Measurements from ENCODE around the gene MLLT3. TPM values are rescaled to one million over a fixed set of nuclear protein-coding genes. Genes with fewer than 3 reads are reported as not detected.

Gene MLLT3
- total and polyA plus RNA-seq, 2 experiments from 2014 or later: 7.1 to 11.9 TPM

GRCh38 chr9:20377790-20378189 is 244.5 kb downstream of the MLLT3 start:
- TF ChIP-seq EZH2phosphoT487 (IDR thresholded peaks at IDR 0.05; ENCODE audit: insufficient read depth, low read depth): no peak
- no peak for TF ChIP-seq EZH2 (IDR thresholded peaks at IDR 0.05; ENCODE audit: insufficient read depth, poor library complexity, severe bottlenecking)
- no peaks in the 10 kb centered on the region for H3K79me2 ChIP-seq (ENCODE audit: insufficient read depth)

GRCh38 chr9:20376731-20377375 is 245.4 kb downstream of the MLLT3 start:
- DNase-seq: no peak
- 85 to 92% methylated on average over 4 of the region's 4 CpGs for WGBS, 2 experiments (ENCODE audit: low coverage in 1 of 2, low lambda C conversion rate in 2 of 2, missing lambda C conversion rate in 2 of 2)
- in situ Hi-C loops (cut with MboI): no loop called here
- Histone ChIP-seq H3K79me2 (ENCODE audit: insufficient read depth) (no peaks in the 10 kb centered on the region), H2AFZ (no peak overlapping the region), H3K4me2 (ENCODE audit: unreplicated experiment) (no peak overlapping the region), H3K27ac (no peak overlapping the region), H4K20me1 (ENCODE audit: insufficient read depth) (no peaks in the 10 kb centered on the region), H3K4me1 (ENCODE audit: insufficient read depth) (no peaks in the 10 kb centered on the region), H3F3A (ENCODE audit: insufficient read depth) (no peaks in the 10 kb centered on the region), H3K9ac (no peak overlapping the region), H3K36me3 (ENCODE audit: low read depth) (peaks cover 3% of the 10 kb centered on the region; the same call in 1 of the 2 replicates), H3K9me3 (ENCODE audit: low read depth) (no peaks in the 10 kb centered on the region), H3K27me3 (replicated peaks; ENCODE audit: insufficient read depth) (no peaks in the 10 kb centered on the region), H3K9me2 (ENCODE audit: insufficient read depth) (no peaks in the 10 kb centered on the region), H3K4me3 (no peak overlapping the region)
- no peak for TF ChIP-seq EZH2 (IDR thresholded peaks at IDR 0.05; ENCODE audit: insufficient read depth, poor library complexity, severe bottlenecking)
- TF ChIP-seq EZH2phosphoT487 (IDR thresholded peaks at IDR 0.05; ENCODE audit: insufficient read depth, low read depth): no peak

More at GRCh38 chr9:20377790-20378189, 244.5 kb downstream of the MLLT3 start:
- no peaks in the 10 kb centered on the region for H4K20me1 ChIP-seq (ENCODE audit: insufficient read depth)
- H3K4me2 ChIP-seq (ENCODE audit: unreplicated experiment): no peak overlapping the region
- no peak overlapping the region for H2AFZ ChIP-seq
- no peak overlapping the region for H3K4me3 ChIP-seq
- H3K36me3 ChIP-seq (ENCODE audit: low read depth): peaks cover 3% of the 10 kb centered on the region; the same call in 1 of the 2 replicates
- H3K9me3 ChIP-seq (ENCODE audit: low read depth): no peaks in the 10 kb centered on the region
- no peaks in the 10 kb centered on the region for H3K9me2 ChIP-seq (ENCODE audit: insufficient read depth)
- no peak overlapping the region for H3K9ac ChIP-seq
- H3K27ac ChIP-seq: no peak overlapping the region
- in situ Hi-C loops (cut with MboI): no loop called here
- no peak for DNase-seq
- H3K4me1 ChIP-seq (ENCODE audit: insufficient read depth): 0 out of 2 replicates have a peak, but pooled peaks cover 5% of the 10 kb centered on the region
- H3F3A ChIP-seq (ENCODE audit: insufficient read depth): no peaks in the 10 kb centered on the region
- no peaks in the 10 kb centered on the region for H3K27me3 ChIP-seq (replicated peaks; ENCODE audit: insufficient read depth)

GRCh38 chr9:20376042-20376441 is 246.3 kb downstream of the MLLT3 start:
- peaks cover under 1% of the 10 kb centered on the region; the same call in 1 of the 2 replicates for H3K36me3 ChIP-seq (ENCODE audit: low read depth)
- H3K79me2 ChIP-seq (ENCODE audit: insufficient read depth): no peaks in the 10 kb centered on the region
- H3F3A ChIP-seq (ENCODE audit: insufficient read depth): no peaks in the 10 kb centered on the region
- TF ChIP-seq EZH2phosphoT487 (IDR thresholded peaks at IDR 0.05; ENCODE audit: insufficient read depth, low read depth) (no peak), EZH2 (IDR thresholded peaks at IDR 0.05; ENCODE audit: insufficient read depth, poor library complexity, severe bottlenecking) (no peak)
- no peak overlapping the region for H3K27ac ChIP-seq
- no peak overlapping the region for H3K4me3 ChIP-seq
- H3K4me1 ChIP-seq (ENCODE audit: insufficient read depth): no peaks in the 10 kb centered on the region
- no peaks in the 10 kb centered on the region for H3K9me2 ChIP-seq (ENCODE audit: insufficient read depth)
- no peak for DNase-seq
- in situ Hi-C loops (cut with MboI): no loop called here
- no peaks in the 10 kb centered on the region for H3K9me3 ChIP-seq (ENCODE audit: low read depth)
- no peaks in the 10 kb centered on the region for H4K20me1 ChIP-seq (ENCODE audit: insufficient read depth)
- no peaks in the 10 kb centered on the region for H3K27me3 ChIP-seq (replicated peaks; ENCODE audit: insufficient read depth)
- 78 to 79% methylated on average over 4 of the region's 4 CpGs for WGBS, 2 experiments (ENCODE audit: low coverage in 1 of 2, low lambda C conversion rate in 2 of 2, missing lambda C conversion rate in 2 of 2)
- no peak overlapping the region for H3K9ac ChIP-seq
- H3K4me2 ChIP-seq (ENCODE audit: unreplicated experiment): no peak overlapping the region
- H2AFZ ChIP-seq: no peak overlapping the region

GRCh38 chr9:20373263-20373662 is 249.0 kb downstream of the MLLT3 start:
- Histone ChIP-seq H3K9me3 (ENCODE audit: low read depth) (no peaks in the 10 kb centered on the region), H3K27me3 (replicated peaks; ENCODE audit: insufficient read depth) (no peaks in the 10 kb centered on the region), H3K27ac (no peak overlapping the region), H3K9ac (no peak overlapping the region), H4K20me1 (ENCODE audit: insufficient read depth) (no peaks in the 10 kb centered on the region), H3F3A (ENCODE audit: insufficient read depth) (no peaks in the 10 kb centered on the region), H3K4me2 (ENCODE audit: unreplicated experiment) (no peak overlapping the region), H3K9me2 (ENCODE audit: insufficient read depth) (no peaks in the 10 kb centered on the region), H3K36me3 (ENCODE audit: low read depth) (no peaks in the 10 kb centered on the region), H3K4me3 (no peak overlapping the region), H2AFZ (no peak overlapping the region), H3K79me2 (ENCODE audit: insufficient read depth) (no peaks in the 10 kb centered on the region), H3K4me1 (ENCODE audit: insufficient read depth) (no peaks in the 10 kb centered on the region)
- in situ Hi-C loops (cut with MboI): loop anchor here (25.0 kb wide), 1 partner anchor 564 kb away; no protein-coding TSS in a partner anchor
- 96 to 97% methylated on average over 1 of the region's 1 CpG for WGBS, 2 experiments (ENCODE audit: low coverage in 1 of 2, low lambda C conversion rate in 2 of 2, missing lambda C conversion rate in 2 of 2)
- DNase-seq: no peak
- no peak for TF ChIP-seq EZH2phosphoT487 (IDR thresholded peaks at IDR 0.05; ENCODE audit: insufficient read depth, low read depth)
- TF ChIP-seq EZH2 (IDR thresholded peaks at IDR 0.05; ENCODE audit: insufficient read depth, poor library complexity, severe bottlenecking): no peak

Measured in GM23248 (cell line).